Fibroblast of mammary gland (primary cell): ENCODE results near the gene NMT1.
A peak's percentile ranks its signal among the peaks of the same experiment; 100 is the strongest.

ENCODE experiments used
- DNase-seq: peaks from one replicate; pipeline ENCODE4 v3.0.0-alpha.2; 2010; ENCODE audit warnings: low read depth
- H3K4me3 ChIP-seq: 2 replicates; pipeline ENCODE4 v1.5.1; 2011; ENCODE audit warnings: low read depth, mild to moderate bottlenecking, low read length, moderate library complexity; ENCODE audit not compliant: control insufficient read depth
- CTCF ChIP-seq: conservative IDR thresholded peaks from 2 replicates; pipeline ENCODE4 v1.5.1; 2011; ENCODE audit warnings: low read depth, low read length, inconsistent platforms; ENCODE audit not compliant: control insufficient read depth, insufficient read depth

The NMT1 gene

GRCh38 chr17:45139533-45139920 is 78.4 kb downstream of the NMT1 start:
- DNase-seq, result no peak
- no peak overlapping the region for H3K4me3 ChIP-seq
- TF ChIP-seq CTCF, result no peak

GRCh38 chr17:45143094-45143670 is 82.1 kb downstream of the NMT1 start:
- no peak for TF ChIP-seq CTCF
- H3K4me3 ChIP-seq, result no peak overlapping the region
- DNase-seq, result no peak

GRCh38 chr17:45143767-45144198 is 82.7 kb downstream of the NMT1 start:
- DNase-seq, result peak; percentile 92
- peak overlapping the region; percentile 44 for H3K4me3 ChIP-seq
- TF ChIP-seq CTCF, result no peak

- peak overlapping the region; percentile 44 for H3K4me3 ChIP-seq
- TF ChIP-seq CTCF, result no peak
- DNase-seq, result no peak
Observed at GRCh38 chr17:45144199-45145034, 83.3 kb downstream of the NMT1 start.

DNA sequence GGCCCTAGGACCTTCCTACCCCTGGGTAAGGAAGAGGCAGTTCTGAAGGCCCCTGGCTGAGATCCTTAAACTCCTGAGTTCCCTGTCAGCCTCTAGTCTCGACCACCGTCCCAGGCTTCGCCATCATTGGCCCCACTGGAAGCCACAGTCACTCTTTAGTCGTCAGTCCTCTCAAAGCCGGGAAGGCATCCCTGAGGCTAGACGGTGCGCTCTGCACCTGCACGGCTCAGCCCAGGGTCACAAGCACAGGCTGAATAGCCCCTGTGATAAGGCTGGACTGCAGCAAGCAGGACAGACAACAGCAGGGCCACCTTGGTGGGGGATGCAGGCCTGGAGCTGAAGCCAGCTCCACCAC is 83.9 kb downstream of the NMT1 start:
- no peak for TF ChIP-seq CTCF
- no peak overlapping the region for H3K4me3 ChIP-seq
- no peak for DNase-seq

DNA sequence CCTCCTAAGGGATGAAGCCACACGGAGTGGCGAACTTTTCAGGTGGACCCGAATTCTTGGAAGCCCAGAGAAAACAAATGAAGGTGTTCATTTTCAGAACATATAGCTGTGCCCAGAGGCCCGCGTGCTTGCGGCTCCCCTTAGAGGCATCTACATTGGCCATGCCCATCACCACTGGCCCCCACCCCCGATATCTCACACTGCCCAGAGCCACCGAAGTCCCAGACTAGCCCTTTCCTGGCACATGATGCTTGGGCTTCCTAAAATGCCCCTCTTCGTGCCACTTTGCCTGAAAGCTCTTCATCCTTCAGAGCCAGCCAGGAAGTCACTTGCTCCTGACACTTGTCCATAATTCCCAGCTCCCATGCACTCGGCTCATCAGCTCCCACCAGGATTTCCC is 85.0 kb downstream of the NMT1 start:
- no peak overlapping the region for H3K4me3 ChIP-seq
- no peak for DNase-seq
- TF ChIP-seq CTCF, result no peak

- H3K4me3 ChIP-seq, result no peak overlapping the region
- no peak for TF ChIP-seq CTCF
- DNase-seq, result no peak
Observed at GRCh38 chr17:45146592-45146889, 85.4 kb downstream of the NMT1 start.
